ENCODE results near the gene ETHE1.

- TF ChIP-seq POLR2A (IDR thresholded peaks at IDR 0.05; ENCODE audit: low read length) (no peak), GATA1 (IDR thresholded peaks at IDR 0.05; ENCODE audit: low read depth, low read length) (no peak)
These were observed 8.1 kb upstream of the ETHE1 start for GRCh38 chr19:43534816-43535761.
